Kidney glomerular epithelial cell (primary cell): ENCODE results near the gene CHD1.
A peak's percentile ranks its signal among the peaks of the same experiment; 100 is the strongest.

Experiments used
- DNase-seq: peaks from one replicate; lab custom pipeline; 2025; lab: John Stamatoyannopoulos, UW

The CHD1 gene

GRCh38 chr5:98936948-98937715, 8.3 kb upstream of the CHD1 start:
- no peak for DNase-seq

- no peak for DNase-seq
Measured at GRCh38 chr5:98935206-98935605, 6.4 kb upstream of the CHD1 start.

- DNase-seq = peak; percentile 42
Measured at GRCh38 chr5:98934546-98934945, 5.7 kb upstream of the CHD1 start.

- DNase-seq = no peak
Measured at GRCh38 chr5:98933445-98934072, 4.8 kb upstream of the CHD1 start.

GRCh38 chr5:98930972-98931762, 2.4 kb upstream of the CHD1 start:
- DNase-seq = no peak

GRCh38 chr5:98929710-98930298, 997 bp upstream of the CHD1 start:
- DNase-seq = no peak

GRCh38 chr5:98927989-98928872, 576 bp downstream of the CHD1 start:
- peak; percentile 21 for DNase-seq

- DNase-seq = peak; percentile 73
Measured at GRCh38 chr5:98927242-98927988, 1.4 kb downstream of the CHD1 start.

- no peak for DNase-seq
Measured at GRCh38 chr5:98923966-98924365, 4.8 kb downstream of the CHD1 start.

- DNase-seq = no peak
Measured at GRCh38 chr5:98921947-98922505, 6.8 kb downstream of the CHD1 start.

- no peak for DNase-seq
Measured at GRCh38 chr5:98917433-98917832, 11.4 kb downstream of the CHD1 start.

GRCh38 chr5:98916540-98916939, 12.3 kb downstream of the CHD1 start:
- DNase-seq = no peak

- no peak for DNase-seq
Measured at GRCh38 chr5:98913911-98914310, 14.9 kb downstream of the CHD1 start.

- DNase-seq = no peak
Measured at GRCh38 chr5:98911280-98912040, 17.3 kb downstream of the CHD1 start.

- DNase-seq = no peak
Measured at GRCh38 chr5:98909363-98909762, 19.4 kb downstream of the CHD1 start.

- DNase-seq = no peak
Measured at GRCh38 chr5:98907951-98908350, 20.9 kb downstream of the CHD1 start.

GRCh38 chr5:98906756-98907355, 22.0 kb downstream of the CHD1 start:
- DNase-seq = no peak

GRCh38 chr5:98905857-98906688, 22.7 kb downstream of the CHD1 start:
- DNase-seq = peak; percentile 21
